ENCODE measurements around the gene ELP4.

The ELP4 gene

GRCh38 chr11:31818874-31819331 is 309.3 kb downstream of the ELP4 start:
- intact Hi-C loops (cut with DNase I): no loop called here

GRCh38 chr11:31819621-31820437 is 310.3 kb downstream of the ELP4 start:
- peak in 2 of 10 donors; percentile 80 to 86 for DNase-seq
- intact Hi-C loops (cut with DNase I): no loop called here

More at GRCh38 chr11:31818874-31819331, 309.3 kb downstream of the ELP4 start:
- peak in 1 of 10 donors; percentile 82 for DNase-seq

GRCh38 chr11:31820438-31820818 is 310.9 kb downstream of the ELP4 start:
- intact Hi-C loops (cut with DNase I): no loop called here
- peak in 1 of 10 donors; percentile 68 for DNase-seq

- no peak for DNase-seq
- intact Hi-C loops (cut with DNase I): no loop called here
Measured at GRCh38 chr11:31821235-31821764, 311.7 kb downstream of the ELP4 start.

- intact Hi-C loops (cut with DNase I): no loop called here
- DNase-seq: no peak
Measured at GRCh38 chr11:31821766-31822165, 312.2 kb downstream of the ELP4 start.

GRCh38 chr11:31822175-31822926 is 312.8 kb downstream of the ELP4 start:
- intact Hi-C loops (cut with DNase I): no loop called here
- peak in 1 of 10 donors; percentile 77 for DNase-seq

- intact Hi-C loops (cut with DNase I): no loop called here
- DNase-seq: peak in 1 of 10 donors; percentile 59
Measured at GRCh38 chr11:31822927-31823643, 313.5 kb downstream of the ELP4 start.

- intact Hi-C loops (cut with DNase I): no loop called here
- DNase-seq: peak in 1 of 10 donors; percentile 61
Measured at GRCh38 chr11:31823644-31824331, 314.2 kb downstream of the ELP4 start.

- intact Hi-C loops (cut with DNase I): no loop called here
- no peak for DNase-seq
Measured at GRCh38 chr11:31824332-31824878, 314.8 kb downstream of the ELP4 start.

- DNase-seq: peak in 1 of 10 donors; percentile 57
- intact Hi-C loops (cut with DNase I): no loop called here
Measured at GRCh38 chr11:31824879-31825837, 315.6 kb downstream of the ELP4 start.

- DNase-seq: peak in 1 of 10 donors; percentile 61
- intact Hi-C loops (cut with DNase I): no loop called here
Measured at GRCh38 chr11:31825838-31826484, 316.4 kb downstream of the ELP4 start.

- intact Hi-C loops (cut with DNase I): no loop called here
- DNase-seq: peak in 1 of 10 donors; percentile 69
Measured at GRCh38 chr11:31826536-31827438, 317.2 kb downstream of the ELP4 start.

GRCh38 chr11:31827455-31828206 is 318.1 kb downstream of the ELP4 start:
- intact Hi-C loops (cut with DNase I): no loop called here
- DNase-seq: no peak

GRCh38 chr11:31828217-31828616 is 318.6 kb downstream of the ELP4 start:
- DNase-seq: no peak
- intact Hi-C loops (cut with DNase I): no loop called here

GRCh38 chr11:31830406-31830805 is 320.8 kb downstream of the ELP4 start:
- intact Hi-C loops (cut with DNase I): no loop called here
- DNase-seq: no peak

GRCh38 chr11:31834237-31834636 is 324.7 kb downstream of the ELP4 start:
- no peak for DNase-seq
- intact Hi-C loops (cut with DNase I): no loop called here
